WTC11 (cell line): ENCODE data around the gene TERT. TPM values are rescaled to one million over a fixed set of nuclear protein-coding genes. Genes with fewer than 3 reads are reported as not detected.

ENCODE experiments used
- ATAC-seq: fragments of 200-7000 bp; cut with Tn5 transposase; 2 replicates; pipeline ENCODE4 v1.10.0; 2021; ENCODE audit warnings: mild to moderate bottlenecking, moderate library complexity
- CTCF ChIA-PET: fragments of 300-600 bp; sonication (Branson Sonifier 250); formaldehyde crosslinking; loops from one replicate; lab custom pipeline; 2021; ENCODE audit warnings: antibody characterized with exemption; lab: Charles Lee
- POLR2A ChIA-PET: fragments of 350-600 bp; sonication (Branson Sonifier 250); formaldehyde crosslinking; loops from one replicate; lab custom pipeline; 2021; ENCODE audit warnings: antibody characterized with exemption; lab: Charles Lee
- DNase-seq: peaks from one replicate; pipeline ENCODE4 v3.0.0; 2021; ENCODE audit warnings: low spot score
- H3K27ac Mint-ChIP-seq: 2 replicates; pipeline ENCODE4 v1.8.0; 2021; ENCODE audit warnings: mixed read lengths
- H3K27me3 Mint-ChIP-seq: 2 replicates; pipeline ENCODE4 v1.8.0; 2021; ENCODE audit warnings: low read depth, mild to moderate bottlenecking, moderate library complexity, mixed read lengths
- H3K36me3 Mint-ChIP-seq: 2 replicates; pipeline ENCODE4 v1.8.0; 2021; ENCODE audit warnings: mixed read lengths
- H3K4me1 Mint-ChIP-seq: 2 replicates; pipeline ENCODE4 v1.8.0; 2022; ENCODE audit warnings: mixed read lengths
- H3K4me3 Mint-ChIP-seq: 2 replicates; pipeline ENCODE4 v1.8.0; 2021; ENCODE audit warnings: mild to moderate bottlenecking, moderate library complexity, mixed read lengths
- H3K9me3 Mint-ChIP-seq: 2 replicates; pipeline ENCODE4 v1.8.0; 2021; ENCODE audit warnings: mixed read lengths
- ATF1 ChIP-seq: sonication (generic); formaldehyde crosslinking; IDR thresholded peaks from 2 replicates; pipeline ENCODE4 v1.8.1; 2023; ENCODE audit warnings: mild to moderate bottlenecking, moderate library complexity, missing genetic modification reagents
- CBFB ChIP-seq: sonication (generic); formaldehyde crosslinking; IDR thresholded peaks from 2 replicates; pipeline ENCODE4 v1.8.1; 2022; ENCODE audit warnings: mild to moderate bottlenecking, low read depth, missing genetic modification reagents
- ELF4 ChIP-seq: sonication (generic); formaldehyde crosslinking; IDR thresholded peaks from 2 replicates; pipeline ENCODE4 v1.8.1; 2022; ENCODE audit warnings: low read depth, mild to moderate bottlenecking, moderate library complexity, missing genetic modification reagents
- ESRRA ChIP-seq: sonication (generic); formaldehyde crosslinking; IDR thresholded peaks from 2 replicates; pipeline ENCODE4 v1.8.1; 2022; ENCODE audit warnings: mild to moderate bottlenecking, missing genetic modification reagents, borderline replicate concordance
- FOXJ3 ChIP-seq: sonication (generic); formaldehyde crosslinking; IDR thresholded peaks from 2 replicates; pipeline ENCODE4 v1.9.0; 2021; ENCODE audit warnings: missing genetic modification reagents, mild to moderate bottlenecking, borderline replicate concordance
- FOXP1 ChIP-seq: sonication (generic); formaldehyde crosslinking; IDR thresholded peaks from 2 replicates; pipeline ENCODE4 v1.8.0; 2022; ENCODE audit warnings: missing genetic modification reagents, mild to moderate bottlenecking, moderate library complexity, borderline replicate concordance
- GTF2I ChIP-seq: fragments of 250-450 bp; sonication (Bioruptor Pico); conservative IDR thresholded peaks from 2 replicates; pipeline ENCODE4 v1.4.0; 2021; ENCODE audit warnings: mild to moderate bottlenecking
- HMGXB4 ChIP-seq: sonication (generic); formaldehyde crosslinking; IDR thresholded peaks from 2 replicates; pipeline ENCODE4 v1.8.1; 2023; ENCODE audit warnings: mild to moderate bottlenecking, moderate library complexity, missing genetic modification reagents
- MXD4 ChIP-seq: fragments of 250-450 bp; sonication (Bioruptor Pico); IDR thresholded peaks from 2 replicates; pipeline ENCODE4 v1.8.0; 2021; ENCODE audit warnings: mild to moderate bottlenecking, moderate library complexity, borderline replicate concordance
- NFATC4 ChIP-seq: fragments of 250-450 bp; sonication (Bioruptor Pico); IDR thresholded peaks from 2 replicates; pipeline ENCODE4 v1.9.0; 2021; ENCODE audit warnings: mild to moderate bottlenecking
- NR2C2 ChIP-seq: sonication (generic); formaldehyde crosslinking; IDR thresholded peaks from 2 replicates; pipeline ENCODE4 v1.8.0; 2022; ENCODE audit warnings: mild to moderate bottlenecking, missing genetic modification reagents
- OVOL2 ChIP-seq: fragments of 250-450 bp; sonication (Bioruptor Pico); IDR thresholded peaks from 2 replicates; pipeline ENCODE4 v1.9.0; 2021; ENCODE audit warnings: mild to moderate bottlenecking, borderline replicate concordance
- RELA ChIP-seq: sonication (generic); formaldehyde crosslinking; IDR thresholded peaks from 2 replicates; pipeline ENCODE4 v1.8.1; 2022; ENCODE audit warnings: missing genetic modification reagents, mild to moderate bottlenecking, borderline replicate concordance
- ZBTB21 ChIP-seq: sonication (generic); formaldehyde crosslinking; IDR thresholded peaks from 2 replicates; pipeline ENCODE4 v1.8.1; 2023; ENCODE audit warnings: mild to moderate bottlenecking, missing genetic modification reagents, borderline replicate concordance
- ZNF138 ChIP-seq: sonication (generic); formaldehyde crosslinking; conservative IDR thresholded peaks from 2 replicates; pipeline ENCODE4 v1.8.1; 2022; ENCODE audit warnings: mild to moderate bottlenecking, moderate library complexity, missing genetic modification reagents
- ZNF396 ChIP-seq: fragments of 250-450 bp; sonication (Bioruptor Pico); IDR thresholded peaks from 2 replicates; pipeline ENCODE4 v1.8.0; 2021; ENCODE audit warnings: mild to moderate bottlenecking, moderate library complexity, borderline replicate concordance
- ZNF512 ChIP-seq: sonication (generic); formaldehyde crosslinking; IDR thresholded peaks from 2 replicates; pipeline ENCODE4 v1.8.1; 2022; ENCODE audit warnings: missing genetic modification reagents, borderline replicate concordance
- ZNF671 ChIP-seq: fragments of 250-450 bp; sonication (Bioruptor Pico); IDR thresholded peaks from 2 replicates; pipeline ENCODE4 v1.8.0; 2021; ENCODE audit warnings: mild to moderate bottlenecking
- total RNA-seq: library from RNA; stranded (reverse); gene quantifications from 3 replicates; pipeline ENCODE4 v1.2.3, GENCODE V29; 2021
- TF ChIP-seq, protein P1 (sequence below): sonication (generic); formaldehyde crosslinking; IDR thresholded peaks from 2 replicates; pipeline ENCODE4 v1.8.1; 2023; ENCODE audit warnings: mild to moderate bottlenecking, missing genetic modification reagents
- TF ChIP-seq, protein P2 (sequence below): sonication (generic); formaldehyde crosslinking; IDR thresholded peaks from 2 replicates; pipeline ENCODE4 v1.8.0; 2023; ENCODE audit warnings: mild to moderate bottlenecking, missing genetic modification reagents
- TF ChIP-seq, protein P3 (sequence below): fragments of 250-450 bp; sonication (Bioruptor Pico); IDR thresholded peaks from 2 replicates; pipeline ENCODE4 v1.8.0; 2021; ENCODE audit warnings: mild to moderate bottlenecking
- TF ChIP-seq, protein P4 (sequence below): fragments of 250-450 bp; sonication (Bioruptor Pico); conservative IDR thresholded peaks from 2 replicates; pipeline ENCODE4 v1.9.0; 2021; ENCODE audit warnings: mild to moderate bottlenecking

Gene TERT
- total RNA-seq, 1 experiment from 2014 or later: 42.9 TPM

DNA sequence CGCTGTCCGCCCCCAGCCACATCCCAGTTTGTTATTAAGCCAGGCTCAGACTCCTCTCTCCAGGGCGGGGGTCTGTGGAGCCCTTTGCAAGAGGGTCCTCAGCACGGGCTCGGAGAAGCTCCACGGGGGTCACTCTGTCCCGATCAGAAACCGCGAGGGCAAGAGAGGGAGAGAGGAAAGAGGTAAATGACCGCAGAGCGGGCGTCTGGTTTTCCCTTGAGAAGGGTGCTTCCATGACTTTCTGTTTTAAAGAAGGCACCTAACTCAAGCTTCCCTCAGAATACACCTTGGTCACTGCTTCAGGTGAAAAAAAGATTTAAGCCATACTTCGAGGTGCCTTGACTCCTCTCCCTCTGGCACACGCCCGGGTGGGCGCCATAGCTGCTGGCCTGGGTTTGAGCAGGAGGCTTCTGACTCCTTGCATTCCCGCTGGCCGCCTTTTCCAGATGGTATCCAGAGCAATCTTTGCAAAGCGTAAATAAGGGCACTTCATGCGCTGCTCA lies 5.8 kb upstream of the TERT start:
- DNase-seq (no peak), ATAC-seq (no peak)
- Mint-ChIP-seq H3K27me3 (peaks cover 12% of the 10 kb centered on the region), H3K4me1 (peaks cover 5% of the 10 kb centered on the region), H3K36me3 (no peaks in the 10 kb centered on the region), H3K4me3 (no peak overlapping the region), H3K27ac (no peak overlapping the region), H3K9me3 (peaks cover 11% of the 10 kb centered on the region)
- TF ChIP-seq CBFB (CRISPR knock-in tag) (no peak), ESRRA (CRISPR knock-in tag) (no peak), FOXP1 (CRISPR knock-in tag) (no peak), ZNF512 (CRISPR knock-in tag) (no peak), ZBTB21 (CRISPR knock-in tag) (no peak), ELF4 (no peak), MXD4 (CRISPR knock-in tag) (no peak), ATF1 (no peak), GTF2I (CRISPR knock-in tag) (no peak), ZNF138 (no peak), NR2C2 (no peak), ZNF671 (CRISPR knock-in tag) (no peak), RELA (CRISPR knock-in tag) (no peak), HMGXB4 (CRISPR knock-in tag) (no peak)
- TF ChIP-seq, protein P1, sequence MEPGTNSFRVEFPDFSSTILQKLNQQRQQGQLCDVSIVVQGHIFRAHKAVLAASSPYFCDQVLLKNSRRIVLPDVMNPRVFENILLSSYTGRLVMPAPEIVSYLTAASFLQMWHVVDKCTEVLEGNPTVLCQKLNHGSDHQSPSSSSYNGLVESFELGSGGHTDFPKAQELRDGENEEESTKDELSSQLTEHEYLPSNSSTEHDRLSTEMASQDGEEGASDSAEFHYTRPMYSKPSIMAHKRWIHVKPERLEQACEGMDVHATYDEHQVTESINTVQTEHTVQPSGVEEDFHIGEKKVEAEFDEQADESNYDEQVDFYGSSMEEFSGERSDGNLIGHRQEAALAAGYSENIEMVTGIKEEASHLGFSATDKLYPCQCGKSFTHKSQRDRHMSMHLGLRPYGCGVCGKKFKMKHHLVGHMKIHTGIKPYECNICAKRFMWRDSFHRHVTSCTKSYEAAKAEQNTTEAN (CRISPR knock-in tag): no peak
- TF ChIP-seq, protein P2, sequence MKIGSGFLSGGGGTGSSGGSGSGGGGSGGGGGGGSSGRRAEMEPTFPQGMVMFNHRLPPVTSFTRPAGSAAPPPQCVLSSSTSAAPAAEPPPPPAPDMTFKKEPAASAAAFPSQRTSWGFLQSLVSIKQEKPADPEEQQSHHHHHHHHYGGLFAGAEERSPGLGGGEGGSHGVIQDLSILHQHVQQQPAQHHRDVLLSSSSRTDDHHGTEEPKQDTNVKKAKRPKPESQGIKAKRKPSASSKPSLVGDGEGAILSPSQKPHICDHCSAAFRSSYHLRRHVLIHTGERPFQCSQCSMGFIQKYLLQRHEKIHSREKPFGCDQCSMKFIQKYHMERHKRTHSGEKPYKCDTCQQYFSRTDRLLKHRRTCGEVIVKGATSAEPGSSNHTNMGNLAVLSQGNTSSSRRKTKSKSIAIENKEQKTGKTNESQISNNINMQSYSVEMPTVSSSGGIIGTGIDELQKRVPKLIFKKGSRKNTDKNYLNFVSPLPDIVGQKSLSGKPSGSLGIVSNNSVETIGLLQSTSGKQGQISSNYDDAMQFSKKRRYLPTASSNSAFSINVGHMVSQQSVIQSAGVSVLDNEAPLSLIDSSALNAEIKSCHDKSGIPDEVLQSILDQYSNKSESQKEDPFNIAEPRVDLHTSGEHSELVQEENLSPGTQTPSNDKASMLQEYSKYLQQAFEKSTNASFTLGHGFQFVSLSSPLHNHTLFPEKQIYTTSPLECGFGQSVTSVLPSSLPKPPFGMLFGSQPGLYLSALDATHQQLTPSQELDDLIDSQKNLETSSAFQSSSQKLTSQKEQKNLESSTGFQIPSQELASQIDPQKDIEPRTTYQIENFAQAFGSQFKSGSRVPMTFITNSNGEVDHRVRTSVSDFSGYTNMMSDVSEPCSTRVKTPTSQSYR: no peak
- ChIA-PET POLR2A (no interaction called here), CTCF (interaction anchor here (1.1 kb wide), 1 partner anchor 318 kb away, joined by 3 read pairs; no protein-coding TSS in a partner anchor)

DNA sequence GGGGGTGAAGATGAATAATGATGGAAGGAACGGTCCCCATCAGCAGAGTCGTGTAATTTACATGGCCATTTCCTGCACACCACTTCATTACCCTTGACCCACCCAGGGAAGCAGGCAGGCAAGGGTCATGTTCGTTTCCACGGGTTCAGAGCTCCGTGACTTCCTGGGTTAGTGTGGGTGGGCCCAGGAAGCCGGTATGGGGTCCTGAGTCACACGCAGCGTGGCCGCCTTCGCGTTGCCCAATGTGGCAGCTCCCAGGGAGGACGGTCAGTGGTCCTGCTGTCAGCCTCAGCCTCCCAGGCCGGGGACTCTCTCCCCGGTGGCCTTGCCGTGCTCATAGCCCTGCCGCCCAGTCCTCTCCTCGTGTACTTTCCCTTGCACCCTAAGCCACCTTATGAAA lies 5.1 kb upstream of the TERT start:
- H3K4me1 Mint-ChIP-seq: peaks cover 5% of the 10 kb centered on the region
- no peak for DNase-seq
- CTCF ChIA-PET: interaction anchor here (1.1 kb wide), 1 partner anchor 317 kb away, joined by 3 read pairs; no protein-coding TSS in a partner anchor

More for the DNA sequence above, 5.1 kb upstream of the TERT start:
- no peak overlapping the region for H3K4me3 Mint-ChIP-seq
- H3K27me3 Mint-ChIP-seq: peaks cover 12% of the 10 kb centered on the region
- H3K36me3 Mint-ChIP-seq: no peaks in the 10 kb centered on the region
- TF ChIP-seq MXD4 (CRISPR knock-in tag) (no peak), ZNF396 (no peak), OVOL2 (no peak), ESRRA (CRISPR knock-in tag) (no peak), CBFB (CRISPR knock-in tag) (no peak), NFATC4 (CRISPR knock-in tag) (no peak), GTF2I (CRISPR knock-in tag) (no peak), FOXJ3 (no peak)
- TF ChIP-seq, protein P3, sequence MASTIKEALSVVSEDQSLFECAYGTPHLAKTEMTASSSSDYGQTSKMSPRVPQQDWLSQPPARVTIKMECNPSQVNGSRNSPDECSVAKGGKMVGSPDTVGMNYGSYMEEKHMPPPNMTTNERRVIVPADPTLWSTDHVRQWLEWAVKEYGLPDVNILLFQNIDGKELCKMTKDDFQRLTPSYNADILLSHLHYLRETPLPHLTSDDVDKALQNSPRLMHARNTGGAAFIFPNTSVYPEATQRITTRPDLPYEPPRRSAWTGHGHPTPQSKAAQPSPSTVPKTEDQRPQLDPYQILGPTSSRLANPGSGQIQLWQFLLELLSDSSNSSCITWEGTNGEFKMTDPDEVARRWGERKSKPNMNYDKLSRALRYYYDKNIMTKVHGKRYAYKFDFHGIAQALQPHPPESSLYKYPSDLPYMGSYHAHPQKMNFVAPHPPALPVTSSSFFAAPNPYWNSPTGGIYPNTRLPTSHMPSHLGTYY (CRISPR knock-in tag): no peak
- TF ChIP-seq, protein P4, sequence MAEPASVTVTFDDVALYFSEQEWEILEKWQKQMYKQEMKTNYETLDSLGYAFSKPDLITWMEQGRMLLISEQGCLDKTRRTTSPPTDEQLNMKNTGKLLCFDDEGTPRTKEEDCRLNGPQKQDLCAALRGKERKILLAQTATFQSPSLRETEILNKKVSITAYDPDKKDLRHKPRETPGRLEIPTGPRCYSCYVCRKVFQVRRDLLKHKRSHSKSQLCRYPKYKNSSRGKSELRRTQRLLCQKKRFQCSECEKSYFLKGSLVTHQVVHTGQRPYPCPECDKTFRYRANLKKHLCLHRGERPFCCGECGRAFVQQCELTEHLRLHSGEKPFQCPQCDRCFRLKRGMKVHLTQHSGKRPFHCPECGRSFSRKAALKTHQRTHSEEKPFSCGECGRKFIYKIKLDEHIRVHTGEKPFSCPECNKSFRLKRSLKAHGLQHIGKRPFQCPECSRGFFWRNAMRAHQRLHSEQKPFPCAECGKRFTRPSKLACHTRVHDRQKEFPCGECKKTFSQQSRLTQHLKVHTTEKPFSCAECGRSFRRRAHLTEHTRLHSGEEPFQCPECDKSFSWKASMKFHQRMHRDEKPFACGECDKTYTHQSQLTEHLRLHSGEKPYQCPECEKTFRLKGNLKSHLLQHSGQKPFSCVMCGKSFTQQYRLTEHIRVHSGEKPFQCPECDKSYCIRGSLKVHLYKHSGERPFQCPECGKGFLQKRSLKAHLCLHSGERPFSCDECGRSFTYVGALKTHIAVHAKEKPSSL (CRISPR knock-in tag): no peak
- TF ChIP-seq, all 79 proteins: peak for 0
- ATAC-seq: no peak
- POLR2A ChIA-PET: no interaction called here
- H3K9me3 Mint-ChIP-seq: peaks cover 11% of the 10 kb centered on the region
- no peak overlapping the region for H3K27ac Mint-ChIP-seq
